Hematopoietic multipotent progenitor cell treated with erythropoietin and hydrocortisone succinate and interleukin-3 and kit ligand, for 17 days (in vitro differentiated cells): ENCODE data around the gene ZDHHC18.

Experiments used
- DNase-seq: peaks from one replicate; pipeline ENCODE4 v3.0.0-alpha.2; 2015; ENCODE audit warnings: low spot score

The ZDHHC18 gene

GRCh38 chr1:26900815-26901511 is 74.5 kb downstream of the ZDHHC18 start:
- no peak for DNase-seq
